ENCODE measurements around the gene CLK2. TPM values are rescaled to one million over a fixed set of nuclear protein-coding genes. Genes with fewer than 3 reads are reported as not detected.

The CLK2 gene
- 19.1 and 26.0 TPM in 2 replicates for total RNA-seq (2014; rRNA removed; shearing (Covaris generic))
- polyA plus RNA-seq (2015; cell fraction: cytosol; rRNA removed) = 19.1 and 20.9 TPM in 2 replicates
- 228 and 249 TPM in 2 replicates for polyA plus RNA-seq (2015; cell fraction: nucleus; rRNA removed)

DNA sequence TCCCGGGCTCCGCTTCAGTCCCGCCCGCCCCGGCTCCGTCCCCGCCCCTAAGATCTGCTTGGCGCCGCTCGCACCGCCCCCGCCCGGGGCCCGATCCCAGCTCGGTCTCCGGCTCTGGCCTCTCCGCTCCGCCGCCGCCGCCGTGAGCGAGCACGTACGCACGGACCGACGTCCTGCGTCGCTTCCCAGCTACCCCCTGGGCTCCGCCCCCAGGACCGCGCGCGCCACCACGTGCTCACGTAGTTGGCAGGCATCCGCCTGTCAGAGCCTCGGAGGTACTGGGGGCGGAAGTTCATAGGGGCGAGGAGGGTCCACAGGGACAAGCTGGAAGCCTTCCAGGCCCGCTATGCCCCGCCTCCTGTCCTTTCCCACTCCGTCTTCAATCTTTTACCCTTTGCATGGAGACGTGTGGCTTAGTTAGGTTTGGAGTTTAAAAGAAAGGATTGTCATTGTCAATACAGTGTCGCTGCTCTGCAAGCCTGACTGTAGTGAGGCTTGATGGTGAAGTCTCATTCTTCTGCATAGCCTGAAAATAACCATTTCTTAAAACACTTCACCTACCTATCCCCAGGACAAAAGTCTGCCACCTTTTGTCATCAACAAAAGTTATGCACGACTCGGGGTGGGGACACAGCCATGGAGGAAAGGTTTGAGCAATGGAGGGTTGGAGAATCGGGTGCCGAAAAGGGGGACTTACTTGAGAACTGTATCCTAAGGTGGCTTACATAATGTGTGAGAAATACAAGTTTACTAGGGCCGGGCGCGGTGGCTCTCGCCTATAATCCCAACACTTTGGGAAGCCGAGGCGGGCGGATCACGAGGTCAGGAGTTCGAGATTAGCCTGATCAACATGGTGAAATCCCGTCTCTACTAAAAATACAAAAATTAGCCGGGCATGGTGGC lies at the start of gene CLK2:
CLK2 (minus strand) TSS at position 162 of the 903 bp plus-strand sequence. CDS start 2,527 bp downstream, outside the sequence.
- peak; percentile 94 for DNase-seq (ENCODE audit: low read depth)

GRCh38 chr1:155322571-155322952 lies 49.3 kb upstream of the CLK2 start:
- DNase-seq (ENCODE audit: low read depth) = no peak

DNA sequence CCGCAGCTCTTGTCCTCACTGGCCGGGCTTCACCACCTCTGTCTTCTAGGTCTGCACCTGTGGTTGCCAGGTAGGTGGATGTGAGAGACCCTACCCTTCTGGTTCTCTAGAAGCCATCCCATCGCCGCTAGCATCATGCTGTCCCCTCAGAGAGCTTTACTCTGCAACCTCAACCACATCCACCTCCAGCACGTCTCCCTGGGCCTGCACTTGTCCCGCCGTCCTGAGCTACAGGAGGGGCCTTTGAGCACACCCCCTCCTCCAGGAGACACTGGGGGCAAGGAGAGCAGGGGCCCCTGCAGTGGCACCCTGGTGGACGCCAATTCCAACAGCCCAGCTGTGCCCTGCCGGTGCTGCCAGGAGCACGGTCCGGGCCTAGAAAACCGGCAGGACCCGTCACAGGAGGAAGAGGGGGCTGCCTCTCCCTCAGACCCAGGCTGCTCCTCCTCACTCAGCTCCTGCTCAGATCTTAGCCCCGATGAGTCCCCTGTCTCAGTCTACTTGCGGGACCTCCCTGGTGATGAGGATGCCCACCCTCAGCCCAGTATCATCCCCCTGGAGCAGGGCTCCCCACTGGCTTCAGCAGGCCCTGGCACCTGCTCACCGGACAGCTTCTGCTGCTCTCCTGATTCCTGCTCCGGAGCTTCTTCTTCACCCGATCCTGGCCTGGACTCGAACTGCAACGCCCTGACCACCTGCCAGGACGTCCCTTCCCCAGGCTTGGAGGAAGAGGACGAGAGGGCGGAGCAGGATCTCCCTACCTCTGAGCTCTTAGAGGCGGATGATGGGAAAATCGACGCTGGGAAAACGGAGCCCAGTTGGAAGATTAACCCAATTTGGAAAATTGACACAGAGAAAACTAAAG lies 48.6 kb upstream of the CLK2 start:
- no peak for DNase-seq (ENCODE audit: low read depth)

- no peak for DNase-seq (ENCODE audit: low read depth)
Measured at GRCh38 chr1:155320661-155321617, 47.6 kb upstream of the CLK2 start, which contains the start of gene RUSC1. Gene RUSC1 (plus strand): TSS chr1:155320894. CDS start chr1:155321774, 880 bp downstream.

GRCh38 chr1:155320252-155320651 lies 46.9 kb upstream of the CLK2 start:
- no peak for DNase-seq (ENCODE audit: low read depth)

DNA sequence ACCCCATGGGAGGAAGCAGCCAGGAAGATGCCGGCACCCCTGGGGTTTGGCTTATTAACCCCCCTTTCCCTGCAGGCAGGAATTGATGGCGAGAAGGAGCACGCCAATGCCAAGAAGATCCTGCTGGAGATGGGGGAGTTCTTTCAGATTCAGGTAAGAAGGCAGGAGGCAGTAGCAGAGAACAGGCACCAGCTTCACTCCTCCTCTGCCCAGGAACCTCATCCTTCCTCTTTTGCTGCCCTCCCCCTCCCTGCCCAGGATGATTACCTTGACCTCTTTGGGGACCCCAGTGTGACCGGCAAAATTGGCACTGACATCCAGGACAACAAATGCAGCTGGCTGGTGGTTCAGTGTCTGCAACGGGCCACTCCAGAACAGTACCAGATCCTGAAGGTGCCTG lies 46.2 kb upstream of the CLK2 start:
- no peak for DNase-seq (ENCODE audit: low read depth)

GRCh38 chr1:155318082-155318481 lies 44.8 kb upstream of the CLK2 start:
- DNase-seq (ENCODE audit: low read depth) = no peak

DNA sequence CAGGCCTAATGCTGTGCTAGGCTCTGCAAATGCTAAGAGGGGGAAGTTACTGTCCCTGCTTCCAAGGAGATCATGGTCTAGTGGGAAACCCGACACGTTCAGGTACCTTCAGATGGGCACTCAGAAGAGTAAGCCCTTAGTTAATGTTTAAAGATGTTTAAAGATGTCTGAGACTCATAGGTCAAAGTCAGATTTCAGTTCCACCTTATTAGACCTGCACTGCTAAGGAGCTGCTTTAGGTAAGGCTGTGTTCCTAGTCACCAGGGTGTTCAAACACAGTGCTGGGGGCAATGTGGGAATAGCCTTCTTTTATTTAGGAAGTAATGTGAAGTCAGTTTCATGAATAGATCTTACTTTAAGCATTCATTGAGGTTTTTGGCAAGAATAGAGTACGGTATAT lies 43.6 kb upstream of the CLK2 start:
- DNase-seq (ENCODE audit: low read depth) = no peak

GRCh38 chr1:155313261-155313660 lies 40.0 kb upstream of the CLK2 start:
- no peak for DNase-seq (ENCODE audit: low read depth)

GRCh38 chr1:155309423-155310021 lies 36.2 kb upstream of the CLK2 start:
- DNase-seq (ENCODE audit: low read depth) = no peak

- peak; percentile 99 for DNase-seq (ENCODE audit: low read depth)
Measured at GRCh38 chr1:155308493-155309422, 35.5 kb upstream of the CLK2 start, which contains the start of gene FDPS. Gene FDPS (plus strand): TSS chr1:155308866. CDS start chr1:155309790, 924 bp downstream.

DNA sequence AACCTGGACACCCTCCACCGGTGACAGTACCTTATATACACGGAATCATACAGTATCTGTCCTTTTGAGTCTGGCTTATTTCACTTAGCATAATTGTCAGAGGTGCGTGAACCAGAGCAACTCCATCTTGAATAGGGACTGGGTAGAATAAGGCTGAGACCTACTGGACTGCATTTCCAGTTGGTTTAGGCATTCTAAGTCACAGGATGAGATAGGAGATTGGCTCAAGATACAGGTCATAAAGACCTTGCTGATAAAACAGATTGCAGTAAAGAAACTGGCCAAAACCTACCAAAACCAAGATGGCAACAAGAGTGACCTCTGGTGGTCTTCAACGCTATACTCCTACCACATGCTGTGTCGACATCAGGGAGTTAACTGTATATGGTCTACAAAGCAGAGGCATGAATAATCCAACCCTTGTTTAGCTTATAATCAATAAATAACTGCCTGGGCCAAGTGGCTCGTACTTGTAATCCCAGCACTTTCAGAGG lies 34.0 kb upstream of the CLK2 start:
- peak; percentile 62 for DNase-seq (ENCODE audit: low read depth)

DNA sequence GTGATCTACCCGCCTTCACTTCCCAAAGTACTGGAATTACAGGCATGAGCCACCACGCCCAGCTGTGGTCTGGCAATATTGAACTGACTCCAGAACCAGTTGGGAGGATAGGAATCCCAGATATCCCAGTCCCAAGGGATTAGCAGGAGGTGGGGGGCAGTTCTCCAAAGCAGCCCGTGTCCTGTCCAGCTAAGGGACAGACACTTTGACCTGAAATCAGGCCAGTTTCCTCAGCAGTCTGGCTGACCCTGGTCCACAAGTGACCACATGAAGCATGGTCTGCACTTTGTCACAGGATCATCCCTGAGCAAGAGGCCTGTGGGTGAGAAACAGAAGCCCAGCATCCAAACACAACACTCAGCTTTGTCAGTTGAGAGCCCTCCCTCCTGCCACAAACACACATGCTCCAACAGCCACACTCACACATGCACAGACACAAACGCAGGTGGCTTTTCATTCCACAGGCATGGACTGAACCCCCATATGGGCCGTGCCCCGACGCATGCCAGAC lies 32.6 kb upstream of the CLK2 start:
- DNase-seq (ENCODE audit: low read depth) = no peak

DNA sequence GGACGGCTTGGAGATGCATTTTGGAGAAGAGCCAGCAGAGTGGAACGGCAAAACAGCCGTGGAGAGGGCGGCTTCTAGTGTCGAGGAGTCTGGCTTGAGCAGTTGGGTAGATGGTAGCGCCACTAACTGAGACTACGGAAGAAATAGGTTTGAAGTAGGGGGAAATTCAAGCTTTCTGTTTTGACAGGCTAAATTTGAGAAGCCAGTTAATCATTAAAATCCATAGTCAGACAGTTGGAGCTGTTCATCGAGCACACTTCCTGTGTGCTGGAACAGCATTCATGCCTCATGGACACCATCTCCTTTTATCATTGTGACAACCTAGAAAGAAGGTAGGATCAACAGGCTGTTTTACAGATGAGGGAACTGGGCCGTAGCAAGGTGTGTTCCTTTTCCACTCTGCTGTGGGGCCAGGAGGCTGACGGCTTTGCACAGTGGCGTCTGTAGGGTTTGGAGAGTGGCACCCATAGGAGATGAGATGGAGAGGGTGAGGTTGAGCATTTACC lies 31.3 kb upstream of the CLK2 start:
- DNase-seq (ENCODE audit: low read depth) = no peak

GRCh38 chr1:155301342-155301841 lies 28.1 kb upstream of the CLK2 start, which contains the start of gene PKLR:
Gene PKLR (minus strand): TSS chr1:155301438. CDS start chr1:155301395, 43 bp downstream.
- no peak for DNase-seq (ENCODE audit: low read depth)

DNA sequence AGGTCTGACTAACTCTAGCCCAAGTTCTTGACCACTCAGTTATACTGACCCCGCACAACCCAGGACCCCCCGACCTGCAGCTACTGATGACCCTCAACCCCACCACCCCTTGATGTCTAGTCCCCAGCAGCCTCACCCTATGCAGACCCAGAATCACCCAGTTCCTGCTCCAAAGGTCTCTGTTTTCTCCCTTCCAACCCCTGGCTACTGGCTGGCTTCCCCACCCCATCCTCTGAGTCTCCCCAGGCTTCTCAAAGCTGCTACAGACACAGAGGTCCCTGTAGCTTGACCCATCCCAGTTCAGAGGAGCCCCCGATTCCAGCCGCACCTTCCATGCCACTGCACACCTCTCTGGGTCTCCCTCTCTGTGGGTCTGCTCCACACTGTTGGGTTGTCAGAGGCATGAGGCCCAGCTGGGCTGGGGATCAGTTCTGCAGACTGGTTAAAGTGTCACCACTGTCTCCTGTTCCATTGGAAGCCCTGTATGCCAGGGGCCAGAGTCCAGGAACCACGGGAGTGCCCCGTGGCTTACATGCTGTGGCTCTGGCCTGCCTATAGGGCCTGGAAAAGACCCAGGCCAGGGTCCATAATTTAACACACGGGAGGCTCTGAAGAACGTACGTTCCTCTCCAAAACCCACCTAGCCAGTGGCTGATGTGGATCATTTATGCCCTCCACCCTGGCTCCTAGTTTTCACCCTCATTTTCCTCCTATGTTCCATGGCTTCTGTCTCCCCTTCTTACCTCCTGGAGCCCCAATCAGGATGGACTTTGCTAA lies 27.4 kb upstream of the CLK2 start:
- no peak for DNase-seq (ENCODE audit: low read depth)

DNA sequence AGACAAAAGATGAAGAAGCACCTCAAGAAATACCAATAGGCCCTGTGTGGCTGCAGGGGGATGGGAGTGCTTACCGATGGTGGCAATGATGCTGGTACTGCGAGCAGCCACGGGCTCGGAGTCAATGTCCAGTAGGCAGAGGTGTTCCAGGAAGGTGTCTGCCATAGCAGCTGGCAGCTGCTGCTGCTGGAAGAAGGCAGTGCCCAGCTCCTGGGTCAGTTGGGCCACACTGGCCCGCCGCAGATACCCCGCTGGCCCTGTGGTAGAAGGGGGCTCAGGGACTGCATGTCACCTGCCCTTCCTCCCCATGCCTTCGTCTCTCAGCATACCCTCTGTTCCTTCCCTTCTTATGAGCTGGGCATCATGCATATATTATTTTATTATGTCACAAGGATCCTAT lies 26.7 kb upstream of the CLK2 start:
- no peak for DNase-seq (ENCODE audit: low read depth)
